ENCODE measurements around the gene AUTS2.

Gene AUTS2

DNA sequence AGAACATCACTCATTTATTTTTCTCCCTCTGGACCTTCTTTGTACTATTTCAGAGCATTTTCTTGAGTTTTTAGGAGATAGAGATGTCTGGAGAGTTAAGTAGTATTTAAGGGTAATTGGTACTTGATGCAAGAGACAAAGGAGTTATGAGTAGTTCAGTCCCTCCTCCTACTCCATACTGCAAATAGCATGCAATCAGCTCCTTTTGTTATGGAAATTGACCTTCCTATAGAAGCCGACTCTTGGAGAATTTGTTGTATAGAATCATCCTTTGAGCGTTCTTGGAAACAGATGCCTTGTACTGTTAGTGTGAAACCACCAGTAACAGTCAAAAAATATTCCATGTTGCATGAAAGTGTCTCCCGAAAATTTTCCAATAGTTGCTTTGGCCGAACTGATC is 1105.5 kb downstream of the AUTS2 start:
- TF ChIP-seq EZH2phosphoT487 (conservative IDR thresholded peaks at IDR 0.05; ENCODE audit: low read length) = no peak
- TF ChIP-seq, protein P1, sequence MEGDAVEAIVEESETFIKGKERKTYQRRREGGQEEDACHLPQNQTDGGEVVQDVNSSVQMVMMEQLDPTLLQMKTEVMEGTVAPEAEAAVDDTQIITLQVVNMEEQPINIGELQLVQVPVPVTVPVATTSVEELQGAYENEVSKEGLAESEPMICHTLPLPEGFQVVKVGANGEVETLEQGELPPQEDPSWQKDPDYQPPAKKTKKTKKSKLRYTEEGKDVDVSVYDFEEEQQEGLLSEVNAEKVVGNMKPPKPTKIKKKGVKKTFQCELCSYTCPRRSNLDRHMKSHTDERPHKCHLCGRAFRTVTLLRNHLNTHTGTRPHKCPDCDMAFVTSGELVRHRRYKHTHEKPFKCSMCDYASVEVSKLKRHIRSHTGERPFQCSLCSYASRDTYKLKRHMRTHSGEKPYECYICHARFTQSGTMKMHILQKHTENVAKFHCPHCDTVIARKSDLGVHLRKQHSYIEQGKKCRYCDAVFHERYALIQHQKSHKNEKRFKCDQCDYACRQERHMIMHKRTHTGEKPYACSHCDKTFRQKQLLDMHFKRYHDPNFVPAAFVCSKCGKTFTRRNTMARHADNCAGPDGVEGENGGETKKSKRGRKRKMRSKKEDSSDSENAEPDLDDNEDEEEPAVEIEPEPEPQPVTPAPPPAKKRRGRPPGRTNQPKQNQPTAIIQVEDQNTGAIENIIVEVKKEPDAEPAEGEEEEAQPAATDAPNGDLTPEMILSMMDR (IDR thresholded peaks at IDR 0.05; ENCODE audit: insufficient read depth, low read length, poor library complexity, severe bottlenecking) = no peak
- H3K27ac ChIP-seq (ENCODE audit: low read depth, low read length) = no peak overlapping the region
- no peaks in the 10 kb centered on the region for H3K36me3 ChIP-seq (ENCODE audit: low read length)
- no peaks in the 10 kb centered on the region for H4K20me1 ChIP-seq (ENCODE audit: low read depth, low read length)
- no peaks in the 10 kb centered on the region for H3F3A ChIP-seq (ENCODE audit: insufficient read depth)
- no peaks in the 10 kb centered on the region for H3K27me3 ChIP-seq (ENCODE audit: low read length)
- H3K9me3 ChIP-seq (ENCODE audit: insufficient read depth, low read length) = no peaks in the 10 kb centered on the region
- H3K4me2 ChIP-seq (ENCODE audit: low read depth, low read length, poor library complexity, severe bottlenecking) = no peak overlapping the region
- H3K9me2 ChIP-seq (replicated peaks; ENCODE audit: insufficient read depth, low read length) = no peaks in the 10 kb centered on the region
- H3K4me3 ChIP-seq (ENCODE audit: insufficient read depth, low read length, poor library complexity, severe bottlenecking) = no peak overlapping the region
- no peak overlapping the region for H2AFZ ChIP-seq (ENCODE audit: low read depth, low read length, severe bottlenecking)
- H3K9ac ChIP-seq (ENCODE audit: low read length) = no peak overlapping the region
- no peaks in the 10 kb centered on the region for H3K79me2 ChIP-seq (ENCODE audit: insufficient read depth, low read length)

DNA sequence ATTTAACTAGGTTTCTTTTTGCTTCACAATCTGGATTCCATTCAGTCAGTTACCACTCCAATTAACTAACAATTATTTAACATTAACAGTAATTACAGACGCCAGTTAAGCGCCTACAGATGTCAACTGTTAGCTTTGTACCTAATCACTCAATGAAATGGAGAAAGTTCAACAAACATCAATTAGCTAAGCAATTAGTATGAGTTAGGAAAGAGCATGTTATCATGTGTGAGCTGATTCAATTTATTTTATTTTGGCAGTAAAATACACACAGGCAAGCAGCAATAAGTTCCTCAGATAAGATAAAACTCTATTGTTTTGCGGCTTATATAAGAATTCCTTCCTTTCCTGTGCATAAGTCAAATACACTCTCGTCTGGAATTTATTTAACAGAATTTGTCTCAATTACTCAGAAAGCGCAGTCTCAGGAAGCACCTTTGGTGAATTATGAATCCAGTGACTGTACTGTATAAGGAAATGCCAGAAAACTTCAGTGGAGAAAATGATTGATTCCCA is 1106.6 kb downstream of the AUTS2 start:
- no peak overlapping the region for H3K9ac ChIP-seq (ENCODE audit: low read length)
- no peaks in the 10 kb centered on the region for H3K9me2 ChIP-seq (replicated peaks; ENCODE audit: insufficient read depth, low read length)
- no peak overlapping the region for H3K4me3 ChIP-seq (ENCODE audit: insufficient read depth, low read length, poor library complexity, severe bottlenecking)
- no peaks in the 10 kb centered on the region for H4K20me1 ChIP-seq (ENCODE audit: low read depth, low read length)
- H2AFZ ChIP-seq (ENCODE audit: low read depth, low read length, severe bottlenecking) = no peak overlapping the region
- no peaks in the 10 kb centered on the region for H3F3A ChIP-seq (ENCODE audit: insufficient read depth)
- H3K27ac ChIP-seq (ENCODE audit: low read depth, low read length) = no peak overlapping the region
- no peaks in the 10 kb centered on the region for H3K9me3 ChIP-seq (ENCODE audit: insufficient read depth, low read length)
- no peaks in the 10 kb centered on the region for H3K36me3 ChIP-seq (ENCODE audit: low read length)
- no peaks in the 10 kb centered on the region for H3K79me2 ChIP-seq (ENCODE audit: insufficient read depth, low read length)
- no peak overlapping the region for H3K4me2 ChIP-seq (ENCODE audit: low read depth, low read length, poor library complexity, severe bottlenecking)
- no peaks in the 10 kb centered on the region for H3K27me3 ChIP-seq (ENCODE audit: low read length)
- no peak for TF ChIP-seq EZH2phosphoT487 (conservative IDR thresholded peaks at IDR 0.05; ENCODE audit: low read length)
- TF ChIP-seq, protein P1 (IDR thresholded peaks at IDR 0.05; ENCODE audit: insufficient read depth, low read length, poor library complexity, severe bottlenecking) = no peak

DNA sequence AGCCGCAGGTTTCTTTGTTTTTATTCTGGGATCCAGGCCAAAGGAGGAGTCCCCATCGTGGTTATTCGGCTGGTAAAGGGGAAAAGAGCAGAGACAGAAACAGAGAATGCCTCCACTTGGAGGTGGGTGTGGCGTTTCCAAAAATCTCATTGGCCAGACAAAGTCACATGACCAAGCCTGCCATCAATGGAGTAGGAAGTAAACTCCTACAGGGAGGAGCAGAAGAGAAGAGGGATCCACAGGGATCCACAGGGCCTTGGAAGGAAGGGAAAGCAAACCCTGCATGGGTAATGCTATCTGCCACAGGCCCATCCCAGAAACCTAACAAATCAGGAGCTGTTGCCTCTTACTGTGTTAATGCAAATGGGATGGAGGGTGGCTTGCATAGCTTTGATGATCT is 1107.9 kb downstream of the AUTS2 start:
- H3K27me3 ChIP-seq (ENCODE audit: low read length) = no peaks in the 10 kb centered on the region
- H3K9me3 ChIP-seq (ENCODE audit: insufficient read depth, low read length) = no peaks in the 10 kb centered on the region
- no peak overlapping the region for H3K4me2 ChIP-seq (ENCODE audit: low read depth, low read length, poor library complexity, severe bottlenecking)
- no peak overlapping the region for H2AFZ ChIP-seq (ENCODE audit: low read depth, low read length, severe bottlenecking)
- H3K9ac ChIP-seq (ENCODE audit: low read length) = no peak overlapping the region
- no peaks in the 10 kb centered on the region for H3K36me3 ChIP-seq (ENCODE audit: low read length)
- no peak overlapping the region for H3K4me3 ChIP-seq (ENCODE audit: insufficient read depth, low read length, poor library complexity, severe bottlenecking)
- no peaks in the 10 kb centered on the region for H3F3A ChIP-seq (ENCODE audit: insufficient read depth)
- H3K27ac ChIP-seq (ENCODE audit: low read depth, low read length) = no peak overlapping the region
- no peaks in the 10 kb centered on the region for H3K79me2 ChIP-seq (ENCODE audit: insufficient read depth, low read length)
- TF ChIP-seq, protein P1 (IDR thresholded peaks at IDR 0.05; ENCODE audit: insufficient read depth, low read length, poor library complexity, severe bottlenecking) = no peak
- no peak for TF ChIP-seq EZH2phosphoT487 (conservative IDR thresholded peaks at IDR 0.05; ENCODE audit: low read length)
- H4K20me1 ChIP-seq (ENCODE audit: low read depth, low read length) = no peaks in the 10 kb centered on the region
- no peaks in the 10 kb centered on the region for H3K9me2 ChIP-seq (replicated peaks; ENCODE audit: insufficient read depth, low read length)

Measured in SU-DHL-6 (cell line).